Mesodermal cell (in vitro differentiated cells): Measurements from ENCODE around the gene DCHS1.

Experiments
- H3K27ac ChIP-seq: 2 replicates; pipeline ENCODE4 v1.7.0; 2013; ENCODE audit warnings: mild to moderate bottlenecking, low read depth, low read length, moderate library complexity; ENCODE audit not compliant: severe bottlenecking
- H3K36me3 ChIP-seq: 2 replicates; pipeline ENCODE4 v1.7.1; 2013; ENCODE audit warnings: mild to moderate bottlenecking, low read length, moderate library complexity; ENCODE audit not compliant: control insufficient read depth, insufficient read depth
- H3K4me1 ChIP-seq: one replicate; pipeline ENCODE4 v1.7.1; 2013; ENCODE audit warnings: mild to moderate bottlenecking, low read length; ENCODE audit not compliant: insufficient read depth, control insufficient read depth, poor library complexity, severe bottlenecking
- H3K4me3 ChIP-seq: 2 replicates; pipeline ENCODE4 v1.7.0; 2013; ENCODE audit warnings: low read length, control low read depth, mild to moderate bottlenecking; ENCODE audit not compliant: insufficient read depth, poor library complexity, severe bottlenecking; ENCODE audit errors: extremely low read depth
- H3K9me3 ChIP-seq: 2 replicates; pipeline ENCODE4 v1.7.1; 2013; ENCODE audit warnings: mild to moderate bottlenecking, low read length, moderate library complexity; ENCODE audit not compliant: control insufficient read depth
- WGBS, 2 experiments: methylation state at CpG; one replicate each; pipeline ENCODE4 v1.1.5; 2013; ENCODE audit warnings: missing lambda C conversion rate in 2 of 2; ENCODE audit not compliant: insufficient coverage in 2 of 2; 5-methylcytosine and 5-hydroxymethylcytosine counted together

Gene DCHS1

DNA sequence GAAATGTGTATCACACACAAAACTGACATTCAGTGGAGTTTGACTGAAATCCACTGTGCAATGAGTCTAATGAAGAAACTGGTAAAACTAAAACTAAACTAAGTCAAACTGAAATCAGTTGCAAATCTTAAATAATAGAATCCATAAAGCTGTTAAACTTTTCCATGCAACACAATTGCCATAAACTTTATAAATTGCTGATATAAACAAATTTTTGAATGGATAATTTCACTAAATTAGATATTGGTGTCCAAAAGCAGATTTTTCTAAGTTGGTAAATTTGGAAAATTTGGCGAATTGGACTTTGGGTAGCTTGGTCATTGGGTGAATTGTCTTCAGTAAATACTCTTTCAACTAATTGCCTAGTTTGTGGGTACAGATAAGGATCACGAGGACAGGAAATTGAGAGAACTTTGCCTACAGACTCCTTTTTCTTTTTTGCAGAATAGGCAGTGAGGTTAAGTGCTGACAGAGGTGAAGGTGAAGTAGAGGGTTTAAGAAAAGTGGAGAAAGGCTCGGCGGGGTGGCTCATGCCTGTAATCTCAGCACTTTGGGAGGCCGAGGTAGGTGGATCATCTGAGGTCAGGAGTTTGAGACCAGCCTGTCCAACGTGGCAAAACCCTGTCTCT is 14.7 kb upstream of the DCHS1 start:
- Histone ChIP-seq H3K9me3 (no peaks in the 10 kb centered on the region), H3K4me1 (no peaks in the 10 kb centered on the region), H3K27ac (no peak overlapping the region), H3K4me3 (no peak overlapping the region), H3K36me3 (no peaks in the 10 kb centered on the region)
- 62 to 70% methylated on average over 2 to 4 of the region's 6 CpGs for WGBS, 2 experiments

DNA sequence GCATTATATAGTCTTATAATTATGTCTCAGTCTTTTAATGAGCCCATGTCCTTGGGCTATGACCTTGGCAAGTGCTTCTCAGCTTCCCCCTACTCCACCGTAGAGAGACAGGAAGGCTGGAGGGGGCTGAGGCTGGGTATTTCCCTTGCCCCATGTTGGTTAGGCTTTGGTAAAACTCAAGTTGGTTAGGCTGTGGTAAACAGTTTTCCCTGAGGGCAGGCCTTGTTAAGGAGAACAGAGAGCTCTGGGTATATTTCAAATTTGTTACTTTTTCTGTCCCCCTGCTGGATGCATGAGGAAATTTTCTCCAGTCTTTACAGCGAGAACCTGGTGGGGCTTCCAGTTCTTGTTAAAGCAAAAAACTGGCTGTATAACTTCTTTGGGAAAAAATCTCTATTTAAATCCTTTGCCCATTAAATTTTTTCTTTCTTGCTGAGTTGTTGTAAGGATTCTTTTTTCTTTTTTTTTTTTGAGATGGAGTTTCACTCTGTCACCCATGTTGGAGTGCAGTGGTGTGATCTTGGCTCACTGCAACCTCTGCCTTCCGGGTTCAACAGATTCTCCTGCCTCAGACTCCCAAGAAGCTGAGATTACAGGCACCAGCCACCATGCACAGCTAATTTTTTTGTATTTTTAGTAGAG is 12.2 kb upstream of the DCHS1 start:
- Histone ChIP-seq H3K4me1 (no peaks in the 10 kb centered on the region), H3K36me3 (no peaks in the 10 kb centered on the region), H3K27ac (no peak overlapping the region), H3K9me3 (no peaks in the 10 kb centered on the region), H3K4me3 (no peak overlapping the region)
- WGBS, 2 experiments = 100% methylated on average over 1 of the region's 3 CpGs; no CpG with 5 or more reads in 1 of the 2 experiments

DNA sequence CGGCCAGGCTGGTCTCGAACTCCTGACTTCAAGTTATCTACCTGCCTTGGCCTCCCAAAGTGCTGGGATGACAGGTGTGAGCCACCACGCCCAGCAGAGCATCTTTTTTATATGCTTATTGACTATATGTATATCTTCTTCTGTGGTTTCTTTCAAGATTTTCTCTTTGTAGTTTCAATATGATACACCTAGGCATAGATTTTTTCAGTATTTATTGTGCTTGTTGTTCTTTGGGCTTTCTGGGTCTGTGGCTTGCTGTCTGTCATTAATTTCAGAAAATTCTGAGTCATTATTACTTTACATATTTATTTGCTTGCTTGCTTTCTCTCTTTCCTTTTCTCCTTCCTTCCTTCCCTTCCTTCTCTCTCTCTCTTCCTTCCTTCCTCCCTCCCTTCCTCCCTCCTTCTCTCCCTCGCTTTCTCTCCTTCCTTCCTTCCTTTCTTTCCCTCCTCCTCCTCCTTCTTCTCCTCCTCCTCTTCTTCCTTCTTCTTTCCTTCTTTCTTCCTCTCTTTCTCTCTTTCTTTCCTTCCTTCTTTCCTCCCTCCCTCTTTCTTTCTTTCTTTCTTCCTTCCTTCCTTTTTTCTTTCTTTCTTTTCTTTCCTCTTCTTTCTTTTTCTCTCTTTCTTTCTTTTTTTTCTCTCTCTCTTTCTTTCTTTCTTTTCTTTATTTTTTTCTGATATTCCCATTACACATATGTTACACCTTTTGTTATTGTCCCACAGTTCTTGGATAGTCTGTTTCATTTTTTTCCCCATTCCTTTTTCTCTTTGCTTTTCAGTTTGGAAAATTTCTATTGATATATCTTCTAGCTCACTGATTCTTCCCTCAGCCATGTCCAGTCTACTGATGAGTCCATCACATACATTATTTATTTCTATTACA is 10.9 kb upstream of the DCHS1 start:
- no peak overlapping the region for H3K27ac ChIP-seq
- H3K4me3 ChIP-seq = no peak overlapping the region
- no peaks in the 10 kb centered on the region for H3K36me3 ChIP-seq
- 92 to 100% methylated on average over 1 of the region's 4 CpGs for WGBS, 2 experiments
- H3K9me3 ChIP-seq = no peaks in the 10 kb centered on the region
- H3K4me1 ChIP-seq = no peaks in the 10 kb centered on the region

DNA sequence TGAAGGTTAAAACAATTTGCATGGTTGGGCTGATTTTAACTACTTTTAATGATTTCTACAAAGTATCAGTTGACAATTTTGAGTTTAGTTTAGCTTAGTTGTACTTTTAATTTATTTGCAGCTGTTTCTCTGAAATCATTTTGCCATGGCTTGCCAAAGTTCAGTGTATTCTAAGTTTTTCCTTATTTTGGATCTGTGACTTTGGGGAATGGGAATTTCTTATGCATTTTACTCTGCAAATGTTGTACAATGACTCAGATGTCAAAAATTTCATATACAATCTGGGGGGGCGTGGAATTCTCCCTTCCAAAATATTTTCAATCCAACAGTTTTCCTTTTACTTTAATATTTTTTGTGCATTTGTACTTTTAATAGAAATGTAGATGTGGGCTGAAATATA is 8.9 kb upstream of the DCHS1 start:
- Histone ChIP-seq H3K9me3 (no peaks in the 10 kb centered on the region), H3K4me3 (no peak overlapping the region), H3K27ac (no peak overlapping the region), H3K36me3 (no peaks in the 10 kb centered on the region), H3K4me1 (no peaks in the 10 kb centered on the region)
- no CpG with 5 or more reads among the region's 1 CpG for WGBS, 2 experiments

DNA sequence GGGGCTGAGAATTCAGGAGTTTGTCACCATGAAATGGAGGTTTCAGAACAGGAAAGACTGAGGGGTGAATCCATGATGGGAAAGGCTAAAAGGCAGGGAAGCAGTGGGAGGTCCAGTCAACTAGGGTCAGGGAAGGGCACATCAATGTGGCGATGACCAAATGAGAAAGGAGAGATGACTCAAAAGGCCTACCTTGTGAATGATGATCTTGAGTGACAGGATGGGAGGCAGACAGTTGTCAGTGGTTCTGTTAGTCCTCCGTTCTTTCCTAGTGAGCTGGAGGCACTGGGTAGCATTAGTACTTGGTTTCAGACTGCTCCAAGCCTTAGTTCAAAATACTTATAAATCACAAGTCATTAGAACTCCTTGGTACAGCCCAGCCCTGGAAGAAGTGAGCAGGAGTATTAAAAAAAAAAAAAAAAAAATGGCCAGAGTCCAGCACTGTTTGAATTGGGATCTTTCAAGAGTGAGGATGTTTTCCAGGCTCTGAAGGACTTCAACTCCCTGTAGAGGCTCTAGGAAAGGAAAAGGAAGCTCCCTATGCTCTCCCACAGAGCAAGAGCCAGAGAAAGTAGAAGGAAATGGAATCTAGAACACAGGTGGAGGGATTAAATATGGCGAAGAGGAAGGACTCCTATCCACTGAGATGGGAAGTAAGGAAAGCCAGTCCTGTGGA is 8.3 kb upstream of the DCHS1 start:
- WGBS, 2 experiments = 100% methylated on average over 1 of the region's 3 CpGs
- Histone ChIP-seq H3K4me3 (no peak overlapping the region), H3K4me1 (no peaks in the 10 kb centered on the region), H3K36me3 (no peaks in the 10 kb centered on the region), H3K9me3 (no peaks in the 10 kb centered on the region), H3K27ac (no peak overlapping the region)

DNA sequence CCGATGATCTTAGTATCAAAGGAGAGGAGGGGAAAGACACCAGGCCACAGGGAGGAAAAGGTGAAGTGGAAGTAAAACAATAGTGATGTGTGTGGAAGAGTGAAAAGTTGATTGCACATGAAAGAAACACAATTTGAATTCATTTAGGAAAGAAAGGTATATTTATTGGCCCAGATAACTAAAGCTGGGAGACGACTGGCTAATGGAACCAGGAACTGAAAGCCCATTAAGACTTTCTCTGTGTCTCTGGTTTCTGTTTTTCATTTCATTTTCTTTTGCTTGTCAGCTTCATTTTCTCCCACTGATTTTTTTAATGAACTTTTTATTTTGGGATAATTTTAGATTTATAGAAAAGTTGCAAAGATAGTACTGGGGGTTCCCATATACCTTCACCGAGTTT is 5.1 kb upstream of the DCHS1 start:
- Histone ChIP-seq H3K36me3 (no peaks in the 10 kb centered on the region), H3K4me1 (peaks cover 9% of the 10 kb centered on the region), H3K27ac (no peak overlapping the region), H3K9me3 (no peaks in the 10 kb centered on the region), H3K4me3 (no peak overlapping the region)
- WGBS, 2 experiments = 92 to 100% methylated on average over 1 to 2 of the region's 3 CpGs

DNA sequence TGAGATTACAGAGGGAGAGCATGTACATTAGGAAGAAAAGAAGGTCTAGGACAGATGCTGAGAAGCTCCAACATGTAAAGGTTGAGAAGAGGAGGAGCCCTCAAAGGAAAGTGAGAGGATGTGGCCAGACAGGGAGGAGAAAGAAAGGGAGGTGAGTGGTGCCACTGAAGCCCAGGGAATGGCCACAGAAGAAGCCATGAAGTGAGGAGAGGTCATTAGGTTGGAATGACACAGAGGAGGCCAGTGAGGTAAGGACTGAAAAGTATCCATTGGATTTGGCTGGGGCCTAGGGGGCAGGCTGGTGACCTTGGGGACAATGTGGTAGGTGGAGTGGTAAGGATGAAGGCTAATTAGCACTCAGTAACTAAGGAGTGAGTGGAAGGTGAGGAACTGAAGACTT is 3.0 kb upstream of the DCHS1 start:
- H3K27ac ChIP-seq = no peak overlapping the region
- H3K4me3 ChIP-seq = no peak overlapping the region
- H3K36me3 ChIP-seq = no peaks in the 10 kb centered on the region
- H3K9me3 ChIP-seq = no peaks in the 10 kb centered on the region
- H3K4me1 ChIP-seq = peaks cover 13% of the 10 kb centered on the region

DNA sequence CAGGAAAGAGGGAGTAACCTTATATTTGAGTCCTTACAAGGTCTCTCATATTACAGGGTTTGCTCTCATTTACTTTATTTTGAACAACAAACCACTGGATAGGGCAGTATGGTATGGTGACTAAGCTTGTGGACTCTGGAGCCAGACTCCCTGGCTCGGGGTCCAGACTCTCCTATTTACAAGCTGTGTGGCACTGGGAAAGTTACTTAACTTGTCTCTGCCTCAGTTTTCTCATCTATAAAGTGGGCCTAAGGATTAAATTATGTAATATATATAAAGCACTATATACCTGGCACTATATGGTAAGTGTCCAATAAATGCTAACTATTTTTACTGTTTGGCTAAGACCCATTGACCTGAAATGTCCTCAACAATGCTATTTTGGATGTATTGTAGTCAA is 1.7 kb upstream of the DCHS1 start:
- no CpG with 5 or more reads among the region's 1 CpG for WGBS, 2 experiments
- Histone ChIP-seq H3K27ac (no peak overlapping the region), H3K36me3 (peaks cover 8% of the 10 kb centered on the region), H3K4me1 (peaks cover 15% of the 10 kb centered on the region), H3K9me3 (no peaks in the 10 kb centered on the region), H3K4me3 (no peak overlapping the region)

DNA sequence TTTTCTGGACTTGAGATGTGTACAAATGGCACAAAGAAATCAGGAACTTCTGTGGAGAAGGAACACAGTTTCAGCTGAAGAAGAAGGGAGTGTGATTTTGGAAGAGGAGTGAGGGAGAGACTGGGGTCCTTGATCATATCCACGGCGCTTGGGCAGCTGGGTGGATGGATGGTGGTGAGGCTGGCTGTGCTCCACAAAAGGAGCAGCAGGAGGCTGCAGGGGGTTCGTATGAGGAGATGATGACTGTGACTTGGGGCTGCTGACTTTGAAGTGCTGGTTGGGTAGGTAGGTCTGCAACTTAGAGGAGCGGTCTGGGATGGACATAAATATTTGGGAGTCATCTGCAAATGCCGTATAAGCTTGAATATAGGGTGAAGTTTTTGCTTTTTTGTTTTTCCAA is 1.3 kb upstream of the DCHS1 start:
- Histone ChIP-seq H3K36me3 (peaks cover 8% of the 10 kb centered on the region), H3K4me1 (peaks cover 18% of the 10 kb centered on the region), H3K27ac (peak overlapping the region; percentile 24), H3K4me3 (peak overlapping the region; percentile 54), H3K9me3 (no peaks in the 10 kb centered on the region)
- WGBS, 2 experiments = 68 to 82% methylated on average over 3 to 5 of the region's 5 CpGs

DNA sequence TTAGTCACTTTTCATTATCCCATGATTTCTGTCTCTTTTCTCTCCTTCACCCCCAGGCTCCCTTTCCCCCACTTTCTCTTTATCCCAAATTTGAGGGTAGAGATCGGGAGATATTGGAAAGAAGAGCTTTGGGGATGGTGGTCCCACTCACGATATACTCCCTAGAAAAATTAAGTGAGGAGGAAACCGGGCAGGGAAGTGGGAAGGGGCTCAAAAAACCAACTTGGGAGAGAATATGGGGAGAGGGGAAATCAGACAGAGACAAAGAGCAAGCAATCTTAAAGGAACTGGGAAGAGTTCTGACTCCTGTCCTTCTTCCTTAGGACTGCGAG is 941 bp upstream of the DCHS1 start:
- H3K9me3 ChIP-seq = no peaks in the 10 kb centered on the region
- peak overlapping the region; percentile 54 for H3K4me3 ChIP-seq
- WGBS, 2 experiments = 53 to 63% methylated on average over 2 to 3 of the region's 4 CpGs
- peak overlapping the region; percentile 24 for H3K27ac ChIP-seq
- H3K36me3 ChIP-seq = peaks cover 8% of the 10 kb centered on the region
- H3K4me1 ChIP-seq = peaks cover 22% of the 10 kb centered on the region
